Amniotic stem cell (primary cell): ENCODE results near the gene DTHD1.

ENCODE experiments used
- DNase-seq: peaks from one replicate; lab custom pipeline; 2025; lab: John Stamatoyannopoulos, UW

The DTHD1 gene

GRCh38 chr4:36348403-36348938 lies 67.1 kb downstream of the DTHD1 start:
- DNase-seq = no peak

GRCh38 chr4:36349938-36350549 lies 68.6 kb downstream of the DTHD1 start:
- no peak for DNase-seq

- DNase-seq = no peak
Observed at GRCh38 chr4:36351082-36351666, 69.8 kb downstream of the DTHD1 start.

GRCh38 chr4:36353998-36354397 lies 72.6 kb downstream of the DTHD1 start:
- no peak for DNase-seq

GRCh38 chr4:36358173-36358572 lies 76.8 kb downstream of the DTHD1 start:
- no peak for DNase-seq

GRCh38 chr4:36360755-36361154 lies 79.3 kb downstream of the DTHD1 start:
- no peak for DNase-seq

GRCh38 chr4:36363024-36363423 lies 81.6 kb downstream of the DTHD1 start:
- no peak for DNase-seq

- DNase-seq = no peak
Observed at GRCh38 chr4:36374836-36375511, 93.6 kb downstream of the DTHD1 start.

- no peak for DNase-seq
Observed at GRCh38 chr4:36385951-36386571, 104.6 kb downstream of the DTHD1 start.

GRCh38 chr4:36386691-36387090 lies 105.3 kb downstream of the DTHD1 start:
- no peak for DNase-seq

GRCh38 chr4:36388710-36389109 lies 107.3 kb downstream of the DTHD1 start:
- DNase-seq = no peak

GRCh38 chr4:36391411-36391810 lies 110.0 kb downstream of the DTHD1 start:
- no peak for DNase-seq

GRCh38 chr4:36392024-36392423 lies 110.6 kb downstream of the DTHD1 start:
- no peak for DNase-seq

GRCh38 chr4:36392916-36393315 lies 111.5 kb downstream of the DTHD1 start:
- no peak for DNase-seq
